PFSK-1 (cell line): ENCODE data around the gene TAOK1.

ENCODE experiments used
- FOXP2 ChIP-seq: optimal IDR thresholded peaks from 2 replicates; pipeline ENCODE3; 2011; ENCODE audit warnings: borderline replicate concordance, control low read depth, inconsistent platforms; ENCODE audit not compliant: insufficient read depth; ENCODE audit errors: extremely low read length, extremely low read depth
- POLR2AphosphoS5 ChIP-seq: IDR thresholded peaks from 2 replicates; pipeline ENCODE4 v1.6.1; 2012; ENCODE audit warnings: low read depth, mild to moderate bottlenecking, control low read depth, low read length, moderate library complexity
- SIN3A ChIP-seq: IDR thresholded peaks from 2 replicates; pipeline ENCODE4 v1.6.1; 2012; ENCODE audit warnings: mild to moderate bottlenecking, low read length, moderate library complexity, borderline replicate concordance; ENCODE audit not compliant: insufficient read depth
- TAF1 ChIP-seq: IDR thresholded peaks from 2 replicates; pipeline ENCODE4 v1.6.1; 2012; ENCODE audit warnings: low read length, control low read depth, borderline replicate concordance; ENCODE audit not compliant: insufficient read depth
- TF ChIP-seq, protein P1 (sequence below), 2 experiments: IDR thresholded peaks; 2 replicates each; pipeline versions ENCODE4 v1.6.1 to v1.8.0; 2011 to 2012; ENCODE audit warnings: low read depth in 2 of 2, low read length in 2 of 2, control low read depth in 1 of 2, inconsistent platforms in 1 of 2, mild to moderate bottlenecking in 1 of 2, moderate library complexity in 1 of 2; ENCODE audit not compliant: insufficient read depth in 1 of 2

TAOK1 gene

DNA sequence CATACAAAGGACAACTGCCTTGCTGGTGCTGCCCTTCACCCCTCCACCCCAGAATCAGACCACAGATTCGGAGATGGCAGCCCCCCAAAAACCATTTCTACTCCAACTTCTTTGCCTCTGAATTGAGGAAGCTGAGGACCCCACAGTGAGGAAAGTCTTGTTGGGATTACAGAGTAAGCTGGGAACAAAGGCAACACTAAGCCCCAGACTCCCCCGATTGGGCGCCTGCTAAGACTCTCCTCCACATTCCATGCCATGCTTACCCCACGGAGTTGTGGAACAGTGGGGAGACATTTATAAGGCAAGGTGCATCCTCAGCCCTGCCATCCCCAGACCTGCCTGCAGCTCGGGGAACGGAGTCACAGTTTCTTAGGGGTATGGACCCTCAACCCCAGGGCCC is 197.4 kb downstream of the TAOK1 start:
- TF ChIP-seq TAF1 (no peak), POLR2AphosphoS5 (no peak), SIN3A (no peak)
- TF ChIP-seq, protein P1, sequence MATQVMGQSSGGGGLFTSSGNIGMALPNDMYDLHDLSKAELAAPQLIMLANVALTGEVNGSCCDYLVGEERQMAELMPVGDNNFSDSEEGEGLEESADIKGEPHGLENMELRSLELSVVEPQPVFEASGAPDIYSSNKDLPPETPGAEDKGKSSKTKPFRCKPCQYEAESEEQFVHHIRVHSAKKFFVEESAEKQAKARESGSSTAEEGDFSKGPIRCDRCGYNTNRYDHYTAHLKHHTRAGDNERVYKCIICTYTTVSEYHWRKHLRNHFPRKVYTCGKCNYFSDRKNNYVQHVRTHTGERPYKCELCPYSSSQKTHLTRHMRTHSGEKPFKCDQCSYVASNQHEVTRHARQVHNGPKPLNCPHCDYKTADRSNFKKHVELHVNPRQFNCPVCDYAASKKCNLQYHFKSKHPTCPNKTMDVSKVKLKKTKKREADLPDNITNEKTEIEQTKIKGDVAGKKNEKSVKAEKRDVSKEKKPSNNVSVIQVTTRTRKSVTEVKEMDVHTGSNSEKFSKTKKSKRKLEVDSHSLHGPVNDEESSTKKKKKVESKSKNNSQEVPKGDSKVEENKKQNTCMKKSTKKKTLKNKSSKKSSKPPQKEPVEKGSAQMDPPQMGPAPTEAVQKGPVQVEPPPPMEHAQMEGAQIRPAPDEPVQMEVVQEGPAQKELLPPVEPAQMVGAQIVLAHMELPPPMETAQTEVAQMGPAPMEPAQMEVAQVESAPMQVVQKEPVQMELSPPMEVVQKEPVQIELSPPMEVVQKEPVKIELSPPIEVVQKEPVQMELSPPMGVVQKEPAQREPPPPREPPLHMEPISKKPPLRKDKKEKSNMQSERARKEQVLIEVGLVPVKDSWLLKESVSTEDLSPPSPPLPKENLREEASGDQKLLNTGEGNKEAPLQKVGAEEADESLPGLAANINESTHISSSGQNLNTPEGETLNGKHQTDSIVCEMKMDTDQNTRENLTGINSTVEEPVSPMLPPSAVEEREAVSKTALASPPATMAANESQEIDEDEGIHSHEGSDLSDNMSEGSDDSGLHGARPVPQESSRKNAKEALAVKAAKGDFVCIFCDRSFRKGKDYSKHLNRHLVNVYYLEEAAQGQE (IDR thresholded peaks at IDR 0.05; ENCODE audit: insufficient read depth in 1 of 2, low read depth in 2 of 2, low read length in 2 of 2): no peak

- TF ChIP-seq, protein P1 (IDR thresholded peaks at IDR 0.05; ENCODE audit: insufficient read depth in 1 of 2, low read depth in 2 of 2, low read length in 2 of 2): no peak
- TF ChIP-seq TAF1 (no peak), POLR2AphosphoS5 (no peak), FOXP2 (no peak), SIN3A (no peak; the same call in 1 of the 2 replicates)
Observed at GRCh38 chr17:29588017-29588561, 197.9 kb downstream of the TAOK1 start.

GRCh38 chr17:29588562-29589411 is 198.6 kb downstream of the TAOK1 start:
- TF ChIP-seq TAF1: 0 out of 2 replicates have a peak, but pooled peaks have one; percentile 2
- TF ChIP-seq FOXP2: no peak

DNA sequence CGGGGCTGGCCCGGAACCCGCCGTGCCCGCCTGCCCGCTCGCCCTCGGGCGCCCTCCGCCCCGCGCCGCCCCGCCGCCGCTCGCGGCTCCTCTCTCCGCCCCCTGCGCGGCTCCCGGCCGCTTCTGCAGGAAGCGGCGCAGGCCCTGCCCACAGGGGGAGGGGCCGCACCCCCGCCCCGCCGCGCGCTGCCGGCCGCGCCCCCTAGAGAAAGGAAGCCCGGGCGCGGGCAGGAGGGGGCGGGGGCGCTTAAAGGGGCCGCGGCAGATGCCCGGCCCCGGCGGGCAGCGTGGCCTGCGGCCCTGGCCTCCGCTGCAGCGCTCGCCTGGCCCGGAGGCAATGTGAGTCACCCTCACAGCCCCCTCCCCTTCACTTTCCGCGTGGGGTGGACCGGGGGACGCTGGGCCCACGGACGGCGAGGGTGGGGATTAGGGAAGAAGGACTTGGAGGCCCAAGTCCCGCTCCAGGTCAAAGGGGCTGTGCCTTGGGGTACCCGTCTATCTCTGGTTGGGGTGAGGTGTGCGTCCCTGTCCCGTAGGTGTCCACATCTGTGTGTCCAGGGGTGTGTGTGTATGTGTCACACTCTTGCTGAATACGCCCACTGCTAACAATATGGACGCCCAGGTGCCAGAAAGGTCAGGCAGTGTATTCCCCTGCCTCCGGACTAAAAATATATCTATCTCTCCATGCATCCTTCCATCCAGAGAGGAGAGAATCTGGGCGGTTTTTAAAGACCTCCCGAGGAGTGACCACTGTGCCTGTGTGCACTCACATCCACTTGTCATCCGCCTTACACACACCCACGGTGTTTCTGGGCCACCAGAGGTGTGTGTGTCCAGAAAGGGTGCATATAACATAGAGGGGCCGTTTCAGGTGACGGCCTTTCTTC is 199.6 kb downstream of the TAOK1 start, which contains the start of gene GIT1:
TSS of gene GIT1 (minus strand) at position 125 of the 887 bp plus-strand sequence. CDS start 270 bp downstream, outside the sequence.
- TF ChIP-seq TAF1 (0 out of 2 replicates have a peak, but pooled peaks have one; percentile 5), FOXP2 (no peak), POLR2AphosphoS5 (no peak), SIN3A (no peak)
- TF ChIP-seq, protein P1 (IDR thresholded peaks at IDR 0.05; ENCODE audit: insufficient read depth in 1 of 2, low read depth in 2 of 2, low read length in 2 of 2): peak in 1 of 2 experiments; percentile 53; a peak in 2 of 4 replicates

- TF ChIP-seq POLR2AphosphoS5 (no peak), FOXP2 (no peak), SIN3A (no peak)
Observed at GRCh38 chr17:29590411-29591145, 200.4 kb downstream of the TAOK1 start.
